ENCODE measurements around the gene SLX9.

- no peak for TF ChIP-seq EP300 (IDR thresholded peaks at IDR 0.05)
- TF ChIP-seq, protein P1, sequence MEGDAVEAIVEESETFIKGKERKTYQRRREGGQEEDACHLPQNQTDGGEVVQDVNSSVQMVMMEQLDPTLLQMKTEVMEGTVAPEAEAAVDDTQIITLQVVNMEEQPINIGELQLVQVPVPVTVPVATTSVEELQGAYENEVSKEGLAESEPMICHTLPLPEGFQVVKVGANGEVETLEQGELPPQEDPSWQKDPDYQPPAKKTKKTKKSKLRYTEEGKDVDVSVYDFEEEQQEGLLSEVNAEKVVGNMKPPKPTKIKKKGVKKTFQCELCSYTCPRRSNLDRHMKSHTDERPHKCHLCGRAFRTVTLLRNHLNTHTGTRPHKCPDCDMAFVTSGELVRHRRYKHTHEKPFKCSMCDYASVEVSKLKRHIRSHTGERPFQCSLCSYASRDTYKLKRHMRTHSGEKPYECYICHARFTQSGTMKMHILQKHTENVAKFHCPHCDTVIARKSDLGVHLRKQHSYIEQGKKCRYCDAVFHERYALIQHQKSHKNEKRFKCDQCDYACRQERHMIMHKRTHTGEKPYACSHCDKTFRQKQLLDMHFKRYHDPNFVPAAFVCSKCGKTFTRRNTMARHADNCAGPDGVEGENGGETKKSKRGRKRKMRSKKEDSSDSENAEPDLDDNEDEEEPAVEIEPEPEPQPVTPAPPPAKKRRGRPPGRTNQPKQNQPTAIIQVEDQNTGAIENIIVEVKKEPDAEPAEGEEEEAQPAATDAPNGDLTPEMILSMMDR (IDR thresholded peaks at IDR 0.05) = no peak
Observed at GRCh38 chr21:44980562-44981489, 41.0 kb downstream of the SLX9 start.
